Endothelial cell of umbilical vein (primary cell): ENCODE measurements around the gene DET1.

Experiments used
- EZH2 ChIP-seq: IDR thresholded peaks from 2 replicates; pipeline ENCODE4 v1.6.1; 2012; ENCODE audit warnings: borderline replicate concordance, low read depth, mild to moderate bottlenecking, moderate library complexity, low read length, inconsistent platforms; ENCODE audit not compliant: severe bottlenecking
- JUN ChIP-seq: IDR thresholded peaks from 2 replicates; pipeline ENCODE4 v1.6.1; 2011; ENCODE audit warnings: borderline replicate concordance, low read depth; ENCODE audit not compliant: insufficient read length, insufficient read depth
- MYC ChIP-seq: IDR thresholded peaks from one replicate; pipeline ENCODE4 v1.6.1; 2011; ENCODE audit warnings: mild to moderate bottlenecking, low read depth, low read length
- POLR2A ChIP-seq: IDR thresholded peaks from 2 replicates; pipeline ENCODE4 v1.6.1; 2012; ENCODE audit warnings: low read depth, mild to moderate bottlenecking, control low read depth, low read length
- POLR2AphosphoS5 ChIP-seq: IDR thresholded peaks from 2 replicates; pipeline ENCODE4 v1.6.1; 2012; ENCODE audit warnings: low read depth, mild to moderate bottlenecking, control low read depth, low read length, moderate library complexity; ENCODE audit not compliant: insufficient read depth
- TF ChIP-seq, protein P1 (sequence below), 2 donors: IDR thresholded peaks; 1 replicate in 1 of 2; 2 replicates in 1 of 2; pipeline ENCODE4 v1.5.1; 2011; ENCODE audit warnings: low read length in 2 of 2, mild to moderate bottlenecking in 2 of 2, moderate library complexity in 2 of 2, control low read depth in 1 of 2, inconsistent platforms in 1 of 2, low read depth in 1 of 2; ENCODE audit not compliant: insufficient read depth in 1 of 2; ENCODE audit errors: extremely low read depth in 1 of 2

GRCh38 chr15:88537591-88538317, 8.7 kb downstream of the DET1 start:
- TF ChIP-seq, protein P1, sequence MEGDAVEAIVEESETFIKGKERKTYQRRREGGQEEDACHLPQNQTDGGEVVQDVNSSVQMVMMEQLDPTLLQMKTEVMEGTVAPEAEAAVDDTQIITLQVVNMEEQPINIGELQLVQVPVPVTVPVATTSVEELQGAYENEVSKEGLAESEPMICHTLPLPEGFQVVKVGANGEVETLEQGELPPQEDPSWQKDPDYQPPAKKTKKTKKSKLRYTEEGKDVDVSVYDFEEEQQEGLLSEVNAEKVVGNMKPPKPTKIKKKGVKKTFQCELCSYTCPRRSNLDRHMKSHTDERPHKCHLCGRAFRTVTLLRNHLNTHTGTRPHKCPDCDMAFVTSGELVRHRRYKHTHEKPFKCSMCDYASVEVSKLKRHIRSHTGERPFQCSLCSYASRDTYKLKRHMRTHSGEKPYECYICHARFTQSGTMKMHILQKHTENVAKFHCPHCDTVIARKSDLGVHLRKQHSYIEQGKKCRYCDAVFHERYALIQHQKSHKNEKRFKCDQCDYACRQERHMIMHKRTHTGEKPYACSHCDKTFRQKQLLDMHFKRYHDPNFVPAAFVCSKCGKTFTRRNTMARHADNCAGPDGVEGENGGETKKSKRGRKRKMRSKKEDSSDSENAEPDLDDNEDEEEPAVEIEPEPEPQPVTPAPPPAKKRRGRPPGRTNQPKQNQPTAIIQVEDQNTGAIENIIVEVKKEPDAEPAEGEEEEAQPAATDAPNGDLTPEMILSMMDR (IDR thresholded peaks at IDR 0.05; ENCODE audit: extremely low read depth in 1 of 2, insufficient read depth in 1 of 2, low read depth in 1 of 2, low read length in 2 of 2): no peak
- TF ChIP-seq JUN: no peak
- no peak for TF ChIP-seq POLR2A
- no peak for TF ChIP-seq MYC
- TF ChIP-seq POLR2AphosphoS5: no peak
- TF ChIP-seq EZH2: no peak
